Middle frontal gyrus (tissue), 1 donor: Measurements from ENCODE around the gene HSF2BP.
"Not testable (repeated sequence)": the region's sequence is repeated elsewhere in the genome, so short reads cannot be mapped to it uniquely, and the experiment has no call there.

Experiments used
- DNase-seq: peaks from one replicate; pipeline ENCODE4 v3.0.0-alpha.2; 2015; ENCODE audit warnings: low spot score; ENCODE audit errors: extremely low spot score

HSF2BP gene

GRCh38 chr21:43687566-43688399, 28.5 kb upstream of the HSF2BP start:
- no peak for DNase-seq

DNA sequence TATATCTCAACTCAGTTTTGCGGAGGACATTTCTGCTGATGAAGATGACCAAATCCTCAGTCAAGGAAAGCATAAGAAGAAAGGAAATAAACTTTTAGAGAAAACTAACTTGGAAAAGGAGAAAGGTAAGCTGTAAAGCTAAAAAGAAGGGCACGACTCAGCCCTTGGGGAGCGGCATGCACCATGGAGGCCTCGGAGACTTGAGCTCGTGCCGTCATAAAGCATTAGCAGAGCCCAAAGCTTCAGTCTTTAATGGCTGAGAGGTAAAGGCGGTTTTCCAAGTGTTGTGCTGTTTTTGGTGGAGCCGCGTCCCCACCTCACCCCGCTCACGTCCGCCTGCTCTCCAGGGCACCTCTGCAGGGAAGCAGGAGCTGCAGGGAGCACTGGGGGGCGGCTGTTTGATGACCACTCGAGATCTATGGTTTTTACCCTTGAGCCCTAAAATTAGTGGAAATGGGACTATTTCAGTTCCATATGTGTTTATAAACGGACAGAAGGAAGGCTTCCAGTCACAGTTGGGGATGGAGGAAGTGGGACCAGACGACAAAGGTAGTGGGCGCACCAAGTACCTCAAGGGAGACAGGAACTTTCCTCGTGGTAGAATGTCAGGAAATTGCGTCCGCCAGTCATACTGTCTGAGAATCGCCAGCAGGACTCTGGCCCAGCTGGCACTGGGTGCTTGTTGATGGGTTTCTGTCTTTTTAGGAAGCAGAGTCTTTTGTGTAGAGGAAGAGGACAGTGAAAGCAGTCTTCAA, 27.7 kb upstream of the HSF2BP start:
- DNase-seq: no peak

GRCh38 chr21:43684424-43684823, 25.1 kb upstream of the HSF2BP start:
- DNase-seq: no peak

DNA sequence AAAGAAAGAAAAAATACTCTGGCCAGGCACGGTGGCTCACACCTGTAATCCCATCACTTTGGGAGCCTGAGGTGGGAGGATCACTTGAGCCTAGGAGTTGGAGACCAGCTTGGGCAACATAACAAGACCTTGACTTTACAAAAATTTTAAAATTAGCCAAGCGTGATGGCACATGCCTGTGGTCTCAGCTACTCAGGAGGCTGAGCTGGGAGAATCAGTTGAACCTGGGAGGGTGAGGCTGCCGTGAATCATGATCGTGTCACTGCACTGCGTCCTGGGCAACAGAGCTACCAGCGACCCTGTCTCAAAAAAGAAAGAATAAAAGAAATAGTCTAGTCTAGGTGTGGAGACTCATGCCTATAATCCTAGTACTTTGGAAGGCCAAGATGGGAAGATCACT, 22.4 kb upstream of the HSF2BP start:
- DNase-seq: no peak

GRCh38 chr21:43680421-43680820, 21.1 kb upstream of the HSF2BP start:
- DNase-seq: not testable (repeated sequence)

DNA sequence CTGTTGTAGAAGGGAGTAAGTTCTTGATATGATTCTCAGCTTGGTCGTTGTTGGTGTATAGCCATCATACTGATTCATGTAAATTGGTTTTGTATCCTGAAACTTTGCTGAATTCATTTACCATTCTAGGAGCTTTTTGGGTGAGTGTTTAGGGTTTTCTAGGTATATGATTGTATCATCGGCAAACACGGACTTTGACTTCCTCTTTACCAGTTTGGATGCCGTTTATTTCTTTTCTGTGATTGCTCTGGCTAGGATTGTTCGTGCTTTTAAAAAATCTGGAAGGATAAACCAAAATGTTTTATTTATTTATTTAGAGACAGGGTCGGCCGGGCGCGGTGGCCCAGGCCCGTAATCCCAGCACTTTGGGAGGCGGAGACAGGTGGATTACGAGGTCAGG, 20.7 kb upstream of the HSF2BP start:
- DNase-seq: no peak

DNA sequence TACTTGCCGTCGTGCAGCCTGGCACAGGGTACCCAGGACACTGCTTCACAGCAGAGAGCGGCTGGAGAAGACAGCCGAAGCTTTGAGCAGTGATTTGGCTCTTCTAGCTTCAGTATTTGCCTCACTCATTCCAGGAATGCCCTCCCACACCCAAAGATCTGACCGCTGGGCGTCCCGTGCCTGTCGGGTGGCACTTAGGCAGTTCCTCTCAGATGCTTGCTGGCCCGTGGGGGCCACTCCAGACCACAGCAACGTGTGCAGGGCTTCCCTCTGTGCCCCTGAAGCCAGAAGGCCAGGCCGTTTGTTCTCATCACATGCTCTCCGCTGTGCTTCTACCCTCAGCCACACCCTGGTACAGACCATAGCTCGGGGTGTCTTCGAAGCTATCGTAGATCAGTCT, 17.1 kb upstream of the HSF2BP start:
- DNase-seq: no peak

- DNase-seq: no peak
These were observed 16.6 kb upstream of the HSF2BP start for GRCh38 chr21:43675871-43676270.

GRCh38 chr21:43669828-43670605, 10.7 kb upstream of the HSF2BP start:
- DNase-seq: no peak

- DNase-seq: no peak
These were observed 8.1 kb upstream of the HSF2BP start for GRCh38 chr21:43667191-43667904.

- DNase-seq: no peak
These were observed 6.6 kb upstream of the HSF2BP start for GRCh38 chr21:43665879-43666278.

- no peak for DNase-seq
These were observed 5.1 kb upstream of the HSF2BP start for GRCh38 chr21:43664358-43664757.

- no peak for DNase-seq
These were observed 3.7 kb upstream of the HSF2BP start for GRCh38 chr21:43663033-43663432.

DNA sequence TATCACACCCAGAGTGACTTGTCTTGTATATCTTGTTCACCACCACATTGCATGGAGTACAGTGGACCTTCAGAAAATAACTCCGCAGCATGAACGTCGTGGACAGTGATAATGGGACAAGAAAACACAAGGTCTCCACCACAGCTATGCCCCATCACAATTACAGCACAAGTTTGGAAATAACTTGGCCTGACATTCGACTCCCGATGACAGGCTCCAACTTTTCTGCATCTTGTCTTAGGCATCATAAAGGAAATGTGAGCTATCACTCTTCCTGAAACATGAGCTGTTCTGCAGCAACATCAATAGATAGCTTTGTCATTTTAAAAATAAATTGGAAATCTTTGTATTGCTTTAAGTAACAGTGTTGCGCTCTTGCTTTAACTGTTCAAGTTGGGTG, 3.0 kb upstream of the HSF2BP start:
- no peak for DNase-seq

GRCh38 chr21:43658769-43659135, 536 bp downstream of the HSF2BP start:
- no peak for DNase-seq

GRCh38 chr21:43658088-43658741, 1.1 kb downstream of the HSF2BP start:
- no peak for DNase-seq

GRCh38 chr21:43657355-43658087, 1.8 kb downstream of the HSF2BP start:
- no peak for DNase-seq

DNA sequence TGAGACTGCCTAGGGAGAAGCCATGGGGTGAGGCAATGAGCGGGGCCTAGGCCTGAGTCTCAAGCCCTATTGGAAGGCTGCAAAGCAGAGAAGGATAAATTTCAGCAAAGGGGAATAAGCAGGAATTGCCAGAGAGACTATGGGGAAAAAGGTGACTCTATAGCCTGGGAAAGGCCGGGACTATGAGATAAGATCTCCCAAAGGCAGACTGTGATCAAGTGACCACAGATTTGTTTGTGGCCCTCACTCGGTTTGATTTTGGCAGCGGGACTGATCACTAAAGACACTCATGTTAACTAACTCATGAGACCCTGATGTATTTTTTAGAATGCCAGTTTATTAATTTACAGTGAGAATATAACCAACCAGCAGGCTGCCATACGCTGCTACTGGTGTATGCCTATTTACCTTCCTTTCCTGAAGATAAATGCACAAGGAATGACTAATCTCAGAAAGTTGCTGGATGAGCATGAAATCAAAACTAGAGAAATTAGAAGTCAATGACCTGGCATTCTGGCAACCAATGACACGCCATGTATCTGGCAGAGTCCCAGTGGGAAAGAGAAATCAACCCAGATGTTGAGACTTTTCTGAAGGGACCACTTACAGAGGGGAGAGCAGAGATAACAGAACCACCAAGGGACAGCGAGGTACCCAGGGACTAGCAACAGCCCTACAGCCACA, 4.3 kb downstream of the HSF2BP start:
- no peak for DNase-seq

GRCh38 chr21:43653626-43654025, 5.7 kb downstream of the HSF2BP start:
- DNase-seq: no peak

GRCh38 chr21:43652616-43653015, 6.7 kb downstream of the HSF2BP start:
- DNase-seq: no peak
